Measurements from ENCODE around the gene LRRC8D. TPM values are rescaled to one million over a fixed set of nuclear protein-coding genes. Genes with fewer than 3 reads are reported as not detected.

Gene LRRC8D
- total RNA-seq, 1 donor from 2014 or later: 36.0 TPM

DNA sequence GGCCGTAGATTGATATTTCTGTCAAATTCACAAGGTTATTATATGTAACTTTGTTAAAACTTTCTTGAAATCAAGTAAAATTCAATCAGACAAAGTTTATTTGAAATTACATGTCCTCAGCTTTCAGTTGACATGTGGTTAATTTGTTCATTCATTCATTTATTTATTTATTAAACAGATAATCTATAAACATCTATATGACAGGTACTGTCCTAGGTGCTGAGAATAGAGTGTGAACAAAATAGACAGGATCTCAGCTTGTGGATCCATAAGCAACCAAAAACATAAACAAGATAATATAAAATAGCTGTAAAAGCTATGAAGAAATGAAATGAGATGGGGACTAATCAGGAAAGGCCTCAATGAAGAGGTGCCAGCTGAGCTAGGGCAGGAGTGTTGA, 72.0 kb downstream of the LRRC8D start:
- ChIA-PET CTCF (no interaction called here), POLR2A (no interaction called here)
- intact Hi-C loops (cut with micrococcal nuclease): no loop called here
- Mint-ChIP-seq H3K27ac (no peak overlapping the region), H3K4me3 (no peak overlapping the region), H3K36me3 (ENCODE audit: low read depth) (peaks cover 21% of the 10 kb centered on the region), H3K4me1 (peaks cover 3% of the 10 kb centered on the region), H3K9me3 (no peaks in the 10 kb centered on the region), H3K27me3 (no peaks in the 10 kb centered on the region)
- TF ChIP-seq, protein P1, sequence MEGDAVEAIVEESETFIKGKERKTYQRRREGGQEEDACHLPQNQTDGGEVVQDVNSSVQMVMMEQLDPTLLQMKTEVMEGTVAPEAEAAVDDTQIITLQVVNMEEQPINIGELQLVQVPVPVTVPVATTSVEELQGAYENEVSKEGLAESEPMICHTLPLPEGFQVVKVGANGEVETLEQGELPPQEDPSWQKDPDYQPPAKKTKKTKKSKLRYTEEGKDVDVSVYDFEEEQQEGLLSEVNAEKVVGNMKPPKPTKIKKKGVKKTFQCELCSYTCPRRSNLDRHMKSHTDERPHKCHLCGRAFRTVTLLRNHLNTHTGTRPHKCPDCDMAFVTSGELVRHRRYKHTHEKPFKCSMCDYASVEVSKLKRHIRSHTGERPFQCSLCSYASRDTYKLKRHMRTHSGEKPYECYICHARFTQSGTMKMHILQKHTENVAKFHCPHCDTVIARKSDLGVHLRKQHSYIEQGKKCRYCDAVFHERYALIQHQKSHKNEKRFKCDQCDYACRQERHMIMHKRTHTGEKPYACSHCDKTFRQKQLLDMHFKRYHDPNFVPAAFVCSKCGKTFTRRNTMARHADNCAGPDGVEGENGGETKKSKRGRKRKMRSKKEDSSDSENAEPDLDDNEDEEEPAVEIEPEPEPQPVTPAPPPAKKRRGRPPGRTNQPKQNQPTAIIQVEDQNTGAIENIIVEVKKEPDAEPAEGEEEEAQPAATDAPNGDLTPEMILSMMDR (IDR thresholded peaks at IDR 0.05): no peak
- DNase-seq (no peak), ATAC-seq (ENCODE audit: low read depth) (no peak)

DNA sequence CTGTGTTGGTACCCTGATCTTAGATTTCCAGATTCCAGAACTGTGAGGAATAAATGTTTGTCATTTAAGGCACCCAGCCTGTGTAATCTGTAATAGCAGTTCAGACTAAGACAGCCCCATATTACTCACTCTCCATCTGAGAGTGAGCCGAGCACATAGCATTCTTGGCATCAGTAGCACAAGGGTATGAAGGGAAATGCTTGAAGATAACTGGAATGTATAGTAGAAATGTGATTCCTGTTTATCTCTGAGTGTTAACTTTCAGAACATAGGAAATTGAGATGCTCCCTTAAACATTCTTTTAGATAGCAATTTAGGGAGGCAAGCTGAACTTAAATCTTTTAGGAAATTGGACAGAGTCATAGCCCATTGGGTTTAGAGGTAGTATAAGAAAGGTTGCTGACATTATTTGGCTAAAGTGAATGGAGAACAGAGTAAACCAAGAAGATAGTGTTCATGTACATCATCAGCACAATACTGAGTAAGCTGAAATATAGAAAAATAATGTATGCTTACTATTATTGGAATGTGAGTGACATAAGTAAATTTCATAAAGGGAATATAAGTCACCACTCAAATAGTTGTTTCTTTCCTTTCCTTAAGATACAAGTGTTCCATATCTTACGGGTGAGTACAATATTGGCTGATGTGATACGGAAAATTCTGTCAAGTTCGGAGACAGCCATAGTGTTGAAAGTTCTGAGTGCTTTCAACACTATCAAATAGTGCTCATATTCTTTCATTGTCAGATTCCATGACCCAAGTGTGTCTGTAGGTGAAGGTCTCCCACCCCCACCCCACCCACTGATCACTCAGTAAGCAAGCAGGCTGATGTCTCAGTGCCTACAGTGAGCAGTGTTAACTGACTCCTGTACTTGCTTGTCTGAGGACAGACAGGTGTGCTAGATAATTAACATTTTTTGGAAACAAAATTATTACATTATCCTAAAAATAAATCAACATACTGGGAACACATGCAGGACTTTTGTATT, 73.7 kb downstream of the LRRC8D start:
- ChIA-PET CTCF (no interaction called here), POLR2A (no interaction called here)
- ATAC-seq (ENCODE audit: low read depth): no peak
- no peaks in the 10 kb centered on the region for H3K9me3 Mint-ChIP-seq
- intact Hi-C loops (cut with micrococcal nuclease): no loop called here
- H3K36me3 Mint-ChIP-seq (ENCODE audit: low read depth): peaks cover 27% of the 10 kb centered on the region
- no peak for DNase-seq
- peaks cover 8% of the 10 kb centered on the region for H3K4me1 Mint-ChIP-seq
- H3K4me3 Mint-ChIP-seq: no peak overlapping the region
- H3K27me3 Mint-ChIP-seq: no peaks in the 10 kb centered on the region
- H3K27ac Mint-ChIP-seq: no peak overlapping the region
- TF ChIP-seq, protein P1 (IDR thresholded peaks at IDR 0.05): no peak

DNA sequence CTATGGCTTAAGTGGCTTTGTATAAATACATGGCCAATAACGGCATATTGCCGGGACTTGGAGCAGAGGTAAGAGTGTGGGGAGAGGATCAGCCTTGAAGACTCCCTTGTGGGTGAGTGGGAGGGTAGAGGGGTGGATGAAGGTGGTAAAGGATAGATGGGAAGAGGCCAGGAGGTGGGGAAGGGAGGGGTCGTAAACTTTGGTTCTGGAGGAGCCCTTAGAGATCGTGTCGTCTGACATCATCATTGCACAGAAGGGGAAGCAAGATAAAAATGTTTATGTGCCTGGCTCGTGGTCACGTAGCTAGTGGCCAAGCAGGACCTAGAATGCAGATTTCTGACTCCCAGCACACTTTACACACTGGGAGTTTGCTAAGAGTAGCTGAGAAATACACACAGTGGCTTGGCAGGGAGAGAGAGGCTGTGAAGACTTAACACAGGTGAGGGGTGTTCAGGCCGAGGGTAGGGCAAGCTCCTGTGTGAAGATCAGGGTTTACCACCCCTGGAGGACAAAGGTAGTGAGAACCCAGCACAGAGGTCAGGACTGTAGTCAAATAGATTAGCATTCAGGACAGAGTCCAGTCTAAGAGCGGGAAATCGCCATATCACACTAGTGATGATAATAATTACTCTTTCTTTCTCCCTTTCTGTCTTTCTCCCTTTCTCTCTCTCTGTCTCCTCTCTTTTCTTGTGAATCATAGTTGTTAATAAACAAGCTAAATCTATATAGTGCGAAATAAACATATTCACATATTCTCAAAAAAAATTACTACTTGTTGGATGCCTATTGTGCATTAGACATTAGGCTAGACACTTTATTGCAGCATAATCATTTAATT, 75.5 kb downstream of the LRRC8D start:
- ChIA-PET CTCF (no interaction called here), POLR2A (no interaction called here)
- Mint-ChIP-seq H3K4me3 (no peak overlapping the region), H3K27ac (no peak overlapping the region), H3K4me1 (peaks cover 26% of the 10 kb centered on the region), H3K9me3 (no peaks in the 10 kb centered on the region), H3K36me3 (ENCODE audit: low read depth) (peaks cover 21% of the 10 kb centered on the region), H3K27me3 (no peaks in the 10 kb centered on the region)
- DNase-seq (no peak), ATAC-seq (ENCODE audit: low read depth) (no peak)
- TF ChIP-seq, protein P1 (IDR thresholded peaks at IDR 0.05): no peak
- intact Hi-C loops (cut with micrococcal nuclease): no loop called here

DNA sequence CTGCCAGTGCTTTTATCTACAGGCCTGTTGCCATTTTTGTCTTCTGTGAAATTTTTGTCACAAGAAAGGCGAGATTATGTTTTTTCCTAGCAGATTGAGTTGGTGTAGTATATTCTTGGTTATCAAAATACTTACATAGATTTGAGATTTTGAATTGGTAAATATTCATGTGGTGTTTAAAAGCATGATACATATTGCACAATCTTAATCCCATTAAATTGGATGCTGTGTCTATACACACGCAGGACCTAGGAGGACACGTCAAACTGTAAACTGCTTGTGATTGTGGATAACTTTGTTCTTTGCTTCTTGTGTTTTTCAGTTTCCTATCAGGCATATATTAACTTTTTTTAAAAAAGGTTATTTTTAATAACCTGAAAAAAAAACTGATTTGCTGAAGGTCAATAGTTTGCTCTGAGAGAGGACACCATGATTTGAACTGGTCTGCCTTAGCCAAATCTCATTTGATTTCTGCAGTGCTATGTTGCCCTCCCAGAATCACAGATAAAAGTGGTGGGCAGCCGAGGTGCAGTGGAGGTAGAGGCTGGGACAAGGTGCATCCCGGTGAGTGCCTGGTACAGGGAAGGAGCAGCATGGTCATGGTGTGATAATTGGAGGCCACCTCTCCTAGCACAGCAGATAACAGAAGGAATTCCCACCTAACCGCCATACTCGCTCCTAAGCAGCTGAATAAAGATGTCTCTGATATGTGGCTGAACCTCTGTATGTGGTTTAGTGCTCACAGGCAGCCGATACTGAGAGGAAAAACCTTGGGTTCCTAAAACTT, 76.7 kb downstream of the LRRC8D start:
- intact Hi-C loops (cut with micrococcal nuclease): no loop called here
- no peaks in the 10 kb centered on the region for H3K9me3 Mint-ChIP-seq
- TF ChIP-seq, protein P1 (IDR thresholded peaks at IDR 0.05): no peak
- H3K27me3 Mint-ChIP-seq: no peaks in the 10 kb centered on the region
- ATAC-seq (ENCODE audit: low read depth) (no peak), DNase-seq (no peak)
- POLR2A ChIA-PET: no interaction called here
- no peak overlapping the region for H3K4me3 Mint-ChIP-seq
- H3K27ac Mint-ChIP-seq: no peak overlapping the region
- peaks cover 28% of the 10 kb centered on the region for H3K4me1 Mint-ChIP-seq
- peaks cover 25% of the 10 kb centered on the region for H3K36me3 Mint-ChIP-seq (ENCODE audit: low read depth)
- CTCF ChIA-PET: no interaction called here

Measured in activated B cell treated with CpG ODN at 0.5 μM for 24 hours (primary cell).